H7 (cell line): Measurements from ENCODE around the gene SPATC1L. TPM values are rescaled to one million over a fixed set of nuclear protein-coding genes. Genes with fewer than 3 reads are reported as not detected.

Source experiments
- DNase-seq: peaks from one replicate; pipeline ENCODE4 v3.0.0; 2012
- H3K27me3 ChIP-seq: 2 replicates; pipeline ENCODE4 v1.6.0; 2011; ENCODE audit warnings: mild to moderate bottlenecking, low read length; ENCODE audit not compliant: control insufficient read depth, insufficient read depth
- H3K36me3 ChIP-seq: replicated peaks from 2 replicates; pipeline ENCODE4 v1.5.1; 2011; ENCODE audit warnings: low read length; ENCODE audit not compliant: control insufficient read depth, insufficient read depth
- H3K4me3 ChIP-seq: 2 replicates; pipeline ENCODE4 v1.5.1; 2011; ENCODE audit warnings: low read depth, mild to moderate bottlenecking, control low read depth, low read length, moderate library complexity; ENCODE audit not compliant: insufficient read depth
- total RNA-seq: library from RNA; depleted of rRNA; stranded (reverse); fragments of >200 nt; shearing (Covaris generic); gene quantifications from 2 replicates; pipeline ENCODE4 v1.2.3, GENCODE V29; 2014

The SPATC1L gene
- total RNA-seq, 1 experiment from 2014 or later, result 35.5 TPM

- peaks cover 8% of the 10 kb centered on the region; the same call in 1 of the 2 replicates for H3K27me3 ChIP-seq
- H3K36me3 ChIP-seq, result no peaks in the 10 kb centered on the region
- DNase-seq, result no peak
- H3K4me3 ChIP-seq, result no peak overlapping the region; the same call in 1 of the 2 replicates
Measured at GRCh38 chr21:46139686-46140085, 44.6 kb downstream of the SPATC1L start.

- Histone ChIP-seq H3K27me3 (peaks cover 8% of the 10 kb centered on the region; the same call in 1 of the 2 replicates), H3K36me3 (no peaks in the 10 kb centered on the region), H3K4me3 (no peak overlapping the region)
- DNase-seq, result no peak
Measured at GRCh38 chr21:46138383-46138970, 45.8 kb downstream of the SPATC1L start.

GRCh38 chr21:46137908-46138307, 46.4 kb downstream of the SPATC1L start:
- no peak for DNase-seq
- no peaks in the 10 kb centered on the region for H3K36me3 ChIP-seq

GRCh38 chr21:46136739-46137349, 47.4 kb downstream of the SPATC1L start:
- Histone ChIP-seq H3K4me3 (no peak overlapping the region), H3K36me3 (no peaks in the 10 kb centered on the region), H3K27me3 (peaks cover 8% of the 10 kb centered on the region; the same call in 1 of the 2 replicates)
- no peak for DNase-seq

More at GRCh38 chr21:46137908-46138307, 46.4 kb downstream of the SPATC1L start:
- peaks cover 8% of the 10 kb centered on the region; the same call in 1 of the 2 replicates for H3K27me3 ChIP-seq
- H3K4me3 ChIP-seq, result no peak overlapping the region

- Histone ChIP-seq H3K36me3 (no peaks in the 10 kb centered on the region), H3K4me3 (no peak overlapping the region), H3K27me3 (peaks cover 6% of the 10 kb centered on the region; the same call in 1 of the 2 replicates)
- DNase-seq, result no peak
Measured at GRCh38 chr21:46135782-46136395, 48.4 kb downstream of the SPATC1L start.

GRCh38 chr21:46131838-46132651, 52.2 kb downstream of the SPATC1L start:
- Histone ChIP-seq H3K36me3 (no peaks in the 10 kb centered on the region; the same call in 1 of the 2 replicates), H3K27me3 (no peaks in the 10 kb centered on the region), H3K4me3 (no peak overlapping the region)
- no peak for DNase-seq

GRCh38 chr21:46131588-46131837, 52.7 kb downstream of the SPATC1L start:
- no peak for DNase-seq
- no peaks in the 10 kb centered on the region for H3K27me3 ChIP-seq
- H3K36me3 ChIP-seq, result no peaks in the 10 kb centered on the region; the same call in 1 of the 2 replicates
- no peak overlapping the region for H3K4me3 ChIP-seq

- Histone ChIP-seq H3K27me3 (no peaks in the 10 kb centered on the region), H3K36me3 (peaks cover under 1% of the 10 kb centered on the region), H3K4me3 (no peak overlapping the region)
- no peak for DNase-seq
Measured at GRCh38 chr21:46130831-46131587, 53.2 kb downstream of the SPATC1L start.

- H3K36me3 ChIP-seq, result peaks cover 1% of the 10 kb centered on the region
- no peak for DNase-seq
- H3K27me3 ChIP-seq, result no peaks in the 10 kb centered on the region
- H3K4me3 ChIP-seq, result no peak overlapping the region
Measured at GRCh38 chr21:46129846-46130651, 54.2 kb downstream of the SPATC1L start.

- peaks cover 1% of the 10 kb centered on the region for H3K36me3 ChIP-seq
- DNase-seq, result no peak
Measured at GRCh38 chr21:46128933-46129571, 55.2 kb downstream of the SPATC1L start.

GRCh38 chr21:46128106-46128932, 55.9 kb downstream of the SPATC1L start:
- H3K4me3 ChIP-seq, result no peak overlapping the region
- H3K27me3 ChIP-seq, result no peaks in the 10 kb centered on the region
- H3K36me3 ChIP-seq, result peaks cover 1% of the 10 kb centered on the region
- DNase-seq, result no peak

More at GRCh38 chr21:46128933-46129571, 55.2 kb downstream of the SPATC1L start:
- H3K27me3 ChIP-seq, result no peaks in the 10 kb centered on the region
- H3K4me3 ChIP-seq, result no peak overlapping the region

GRCh38 chr21:46127239-46128105, 56.8 kb downstream of the SPATC1L start:
- no peak overlapping the region for H3K4me3 ChIP-seq
- DNase-seq, result peak; percentile 61
- no peaks in the 10 kb centered on the region for H3K27me3 ChIP-seq
- H3K36me3 ChIP-seq, result peaks cover 1% of the 10 kb centered on the region
